Activated CD4-positive, alpha-beta T cell treated with anti-CD3 and anti-CD28 coated beads, Interleukin-2, amount 10 ng/mL, durations not matched to agents 24 days and 14 days (primary cell): ENCODE data around the gene RFX4. TPM values are rescaled to one million over a fixed set of nuclear protein-coding genes. Genes with fewer than 3 reads are reported as not detected.
"Not testable (repeated sequence)": the region's sequence is repeated elsewhere in the genome, so short reads cannot be mapped to it uniquely, and the experiment has no call there.

Experiments used
- DNase-seq: peaks from one replicate; pipeline ENCODE4 v3.0.0; 2022
- H3K27ac Mint-ChIP-seq: one replicate; pipeline ENCODE4 v1.8.0; 2022; ENCODE audit warnings: mild to moderate bottlenecking, mixed read lengths
- H3K27me3 Mint-ChIP-seq: one replicate; pipeline ENCODE4 v1.8.0; 2022; ENCODE audit warnings: mixed read lengths
- H3K36me3 Mint-ChIP-seq: one replicate; pipeline ENCODE4 v1.8.0; 2022; ENCODE audit warnings: low read depth, mild to moderate bottlenecking, mixed read lengths
- H3K4me1 Mint-ChIP-seq: one replicate; pipeline ENCODE4 v1.8.0; 2021; ENCODE audit warnings: mixed read lengths
- H3K4me3 Mint-ChIP-seq: one replicate; pipeline ENCODE4 v1.8.0; 2022; ENCODE audit warnings: mild to moderate bottlenecking, moderate library complexity, mixed read lengths
- H3K9me3 Mint-ChIP-seq: one replicate; pipeline ENCODE4 v1.8.0; 2021; ENCODE audit warnings: mixed read lengths
- intact Hi-C: fragments of 100-400 bp; cut with micrococcal nuclease; formaldehyde crosslinking; loops from one replicate; pipeline ENCODE4 v1.15.1; 2023
- total RNA-seq: library from RNA; stranded (reverse); gene quantifications from 2 replicates; pipeline ENCODE4 v1.2.3, GENCODE V29; 2022

RFX4 gene
- total RNA-seq, 1 donor from 2014 or later = not detected

DNA sequence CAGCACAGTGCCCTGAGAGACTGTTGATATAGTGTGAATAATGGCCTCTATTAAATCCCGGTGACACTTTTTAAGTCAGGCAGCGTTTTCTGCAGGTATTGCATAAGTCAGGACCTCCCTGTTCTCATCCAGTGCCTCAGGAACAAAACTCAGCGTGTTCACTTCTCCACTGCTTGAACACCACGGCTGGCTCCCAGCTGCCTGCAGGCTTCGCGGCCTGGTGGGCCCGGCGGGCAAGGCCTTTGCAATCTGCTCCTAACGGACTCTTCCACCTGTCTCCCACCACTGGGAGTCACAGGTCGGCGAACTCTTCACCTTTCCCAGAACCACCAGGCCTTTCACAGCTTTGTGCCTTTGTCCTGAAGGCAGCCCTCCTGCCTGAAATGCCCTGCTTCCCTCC lies 18.7 kb downstream of the RFX4 start:
- DNase-seq = no peak
- H3K36me3 Mint-ChIP-seq = no peaks in the 10 kb centered on the region
- H3K27me3 Mint-ChIP-seq = peaks cover 9% of the 10 kb centered on the region
- H3K4me1 Mint-ChIP-seq = no peaks in the 10 kb centered on the region
- H3K27ac Mint-ChIP-seq = no peak overlapping the region
- intact Hi-C loops = no loop called here
- H3K4me3 Mint-ChIP-seq = no peak overlapping the region
- no peaks in the 10 kb centered on the region for H3K9me3 Mint-ChIP-seq

GRCh38 chr12:106602076-106602475 lies 19.3 kb downstream of the RFX4 start:
- Mint-ChIP-seq H3K9me3 (no peaks in the 10 kb centered on the region), H3K4me1 (no peaks in the 10 kb centered on the region), H3K4me3 (no peak overlapping the region), H3K27ac (no peak overlapping the region), H3K27me3 (peaks cover 6% of the 10 kb centered on the region), H3K36me3 (no peaks in the 10 kb centered on the region)
- intact Hi-C loops = no loop called here
- DNase-seq = no peak

GRCh38 chr12:106605254-106605653 lies 22.4 kb downstream of the RFX4 start:
- H3K27ac Mint-ChIP-seq = no peak overlapping the region
- H3K9me3 Mint-ChIP-seq = peaks cover 8% of the 10 kb centered on the region
- H3K4me3 Mint-ChIP-seq = no peak overlapping the region
- no peaks in the 10 kb centered on the region for H3K4me1 Mint-ChIP-seq
- DNase-seq = no peak
- intact Hi-C loops = no loop called here
- no peaks in the 10 kb centered on the region for H3K36me3 Mint-ChIP-seq
- H3K27me3 Mint-ChIP-seq = peaks cover 2% of the 10 kb centered on the region

- H3K36me3 Mint-ChIP-seq, H3K4me1 Mint-ChIP-seq, DNase-seq, H3K9me3 Mint-ChIP-seq, H3K27ac Mint-ChIP-seq, H3K4me3 Mint-ChIP-seq, intact Hi-C loops: not testable (repeated sequence)
- H3K27me3 Mint-ChIP-seq = peaks cover 12% of the 10 kb centered on the region
Measured at GRCh38 chr12:106620588-106620987, 37.8 kb downstream of the RFX4 start.

- no peaks in the 10 kb centered on the region for H3K4me1 Mint-ChIP-seq
- H3K27ac Mint-ChIP-seq = no peak overlapping the region
- peaks cover 8% of the 10 kb centered on the region for H3K9me3 Mint-ChIP-seq
- DNase-seq = no peak
- no peak overlapping the region for H3K4me3 Mint-ChIP-seq
- no peaks in the 10 kb centered on the region for H3K27me3 Mint-ChIP-seq
- no peaks in the 10 kb centered on the region for H3K36me3 Mint-ChIP-seq
- intact Hi-C loops = no loop called here
Measured at GRCh38 chr12:106625976-106626375, 43.2 kb downstream of the RFX4 start.

DNA sequence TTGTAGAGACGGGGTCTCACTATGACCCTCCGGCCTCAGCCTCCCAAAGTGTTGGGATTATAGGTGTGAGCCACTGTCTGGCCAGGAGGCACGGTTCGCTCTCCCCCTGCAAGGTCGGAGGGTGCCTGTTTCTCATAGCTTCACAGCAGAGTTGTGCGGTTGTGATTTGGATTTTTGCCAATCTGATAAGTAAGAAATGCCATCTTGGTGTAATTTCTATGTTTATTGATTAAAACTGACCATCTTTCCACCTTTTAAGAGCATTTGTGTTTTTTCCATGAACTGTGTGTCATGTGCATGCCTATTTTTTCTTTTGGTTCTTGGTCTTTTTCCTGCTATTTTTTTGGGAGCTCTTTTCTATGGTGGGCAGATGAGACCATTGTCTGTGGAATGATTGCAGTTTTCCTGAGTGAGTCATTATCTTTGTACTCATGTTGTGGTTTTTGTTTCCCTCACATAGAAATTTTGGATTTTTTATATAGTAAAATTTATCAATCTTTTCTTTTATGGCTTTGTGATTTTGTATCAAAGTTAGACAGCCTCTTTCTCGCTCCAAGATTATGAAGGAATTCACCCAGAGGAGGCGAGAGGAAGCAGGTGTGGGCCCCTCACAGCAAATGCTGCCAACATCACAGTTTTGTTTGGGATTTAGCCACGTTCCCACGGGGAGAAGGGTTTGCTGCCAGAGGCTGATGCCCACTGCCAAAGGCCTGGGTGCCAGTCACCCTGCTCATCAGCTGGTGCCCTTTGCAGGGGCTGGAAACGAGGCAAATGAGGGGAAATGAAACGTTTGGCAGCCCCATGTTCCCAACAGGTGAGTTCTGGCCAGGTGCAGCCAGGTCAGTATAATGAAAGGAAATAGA lies 47.2 kb downstream of the RFX4 start:
- Mint-ChIP-seq H3K27ac (no peak overlapping the region), H3K9me3 (no peaks in the 10 kb centered on the region), H3K27me3 (peaks cover 3% of the 10 kb centered on the region), H3K36me3 (no peaks in the 10 kb centered on the region), H3K4me3 (no peak overlapping the region), H3K4me1 (no peaks in the 10 kb centered on the region)
- no peak for DNase-seq
- intact Hi-C loops = no loop called here

DNA sequence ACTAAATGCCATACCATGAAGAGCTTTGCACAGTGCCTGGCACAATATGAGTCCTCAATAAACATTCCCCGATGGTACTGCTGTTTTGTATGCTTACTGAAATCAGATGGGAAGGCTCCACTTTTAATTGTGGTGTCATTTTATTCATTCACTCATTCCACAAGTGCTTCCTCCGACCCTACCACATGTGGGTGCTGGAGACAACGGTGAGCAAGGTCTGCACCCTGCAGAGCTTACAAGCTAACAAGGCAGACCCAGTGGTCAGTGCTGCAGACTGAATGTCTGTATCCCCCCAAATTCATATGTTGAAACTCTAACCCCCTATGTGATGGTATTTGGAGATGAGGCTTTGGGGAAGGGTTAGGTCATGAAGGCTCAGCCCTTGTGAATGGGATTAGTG lies 48.3 kb downstream of the RFX4 start:
- no peaks in the 10 kb centered on the region for H3K36me3 Mint-ChIP-seq
- no peak for DNase-seq
- H3K27me3 Mint-ChIP-seq = peaks cover 3% of the 10 kb centered on the region
- H3K4me1 Mint-ChIP-seq = no peaks in the 10 kb centered on the region
- H3K9me3 Mint-ChIP-seq = no peaks in the 10 kb centered on the region
- H3K4me3 Mint-ChIP-seq = no peak overlapping the region
- intact Hi-C loops = no loop called here
- no peak overlapping the region for H3K27ac Mint-ChIP-seq

DNA sequence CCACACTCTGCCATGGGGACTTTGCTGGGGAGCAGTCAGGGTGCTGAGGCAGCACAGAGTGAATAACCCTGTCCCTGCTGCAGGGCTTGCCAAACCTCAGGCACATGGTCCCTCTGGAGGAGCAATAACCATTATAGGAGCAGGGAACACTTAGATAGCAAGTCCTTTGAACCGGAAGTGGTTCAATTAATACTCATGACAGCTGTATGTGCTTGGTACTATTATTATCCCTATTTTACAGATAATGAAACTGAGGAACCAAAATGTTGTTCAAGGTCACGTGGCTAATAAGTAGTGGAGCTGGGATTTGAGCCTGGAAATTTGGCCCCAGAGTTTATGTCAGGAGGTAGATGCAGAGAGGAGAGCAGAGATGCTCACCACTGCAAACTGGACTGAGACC lies 49.0 kb downstream of the RFX4 start:
- H3K36me3 Mint-ChIP-seq = no peaks in the 10 kb centered on the region
- H3K4me1 Mint-ChIP-seq = no peaks in the 10 kb centered on the region
- H3K27me3 Mint-ChIP-seq = peaks cover 6% of the 10 kb centered on the region
- H3K27ac Mint-ChIP-seq = no peak overlapping the region
- no peak overlapping the region for H3K4me3 Mint-ChIP-seq
- DNase-seq = no peak
- no peaks in the 10 kb centered on the region for H3K9me3 Mint-ChIP-seq
- intact Hi-C loops = no loop called here

- H3K27me3 Mint-ChIP-seq = peaks cover 7% of the 10 kb centered on the region
- intact Hi-C loops = no loop called here
- no peaks in the 10 kb centered on the region for H3K36me3 Mint-ChIP-seq
- H3K27ac Mint-ChIP-seq = no peak overlapping the region
- H3K9me3 Mint-ChIP-seq = no peaks in the 10 kb centered on the region
- DNase-seq = no peak
- no peaks in the 10 kb centered on the region for H3K4me1 Mint-ChIP-seq
- H3K4me3 Mint-ChIP-seq = no peak overlapping the region
Measured at GRCh38 chr12:106632797-106633450, 50.1 kb downstream of the RFX4 start.

GRCh38 chr12:106633451-106633823 lies 50.6 kb downstream of the RFX4 start:
- Mint-ChIP-seq H3K27me3 (peaks cover 7% of the 10 kb centered on the region), H3K4me1 (no peaks in the 10 kb centered on the region), H3K27ac (no peak overlapping the region), H3K4me3 (no peak overlapping the region), H3K9me3 (no peaks in the 10 kb centered on the region), H3K36me3 (no peaks in the 10 kb centered on the region)
- intact Hi-C loops = no loop called here
- DNase-seq = no peak

DNA sequence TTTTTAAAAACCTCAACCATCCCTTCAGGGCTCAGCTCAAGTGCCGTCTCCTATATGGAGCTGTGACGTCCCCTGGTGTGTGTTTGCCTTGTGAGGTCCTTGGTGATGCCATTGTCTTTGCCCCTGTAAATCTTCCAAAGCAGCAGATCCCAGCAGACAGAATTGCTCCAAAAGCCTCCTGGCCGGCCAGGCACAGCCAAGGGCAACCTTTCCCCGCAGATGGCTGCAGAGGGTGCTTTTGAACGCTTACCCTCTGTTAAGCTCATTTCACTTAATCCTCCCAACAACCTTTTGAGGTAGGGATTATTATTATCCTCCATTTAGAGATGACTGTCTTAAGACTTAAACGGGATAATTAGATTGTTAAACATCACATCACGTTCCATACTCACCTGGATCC lies 51.4 kb downstream of the RFX4 start:
- Mint-ChIP-seq H3K4me1 (no peaks in the 10 kb centered on the region), H3K9me3 (no peaks in the 10 kb centered on the region), H3K4me3 (no peak overlapping the region), H3K27ac (no peak overlapping the region), H3K27me3 (peaks cover 7% of the 10 kb centered on the region), H3K36me3 (no peaks in the 10 kb centered on the region)
- intact Hi-C loops = no loop called here
- no peak for DNase-seq

DNA sequence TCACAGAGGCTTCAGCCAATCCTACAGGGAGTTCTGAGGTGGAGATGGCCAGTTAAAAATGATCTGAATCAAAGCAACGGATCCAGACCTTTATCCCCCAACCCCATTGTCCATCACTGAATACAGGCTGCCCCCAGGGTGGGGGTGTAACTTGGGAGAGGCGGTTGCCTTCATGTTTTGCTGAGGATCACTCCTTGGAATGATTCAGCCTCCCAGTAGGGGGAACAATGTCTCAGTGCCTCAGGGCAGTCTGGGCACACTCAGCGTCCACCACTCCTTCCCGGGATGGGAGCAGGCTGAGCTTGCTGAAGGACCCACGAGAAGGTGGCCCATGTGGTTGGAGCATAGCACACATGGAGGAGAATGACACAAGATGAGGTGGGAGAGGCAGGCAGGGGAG lies 60.2 kb downstream of the RFX4 start:
- Mint-ChIP-seq H3K4me1 (no peaks in the 10 kb centered on the region), H3K4me3 (no peak overlapping the region), H3K27me3 (peaks cover 11% of the 10 kb centered on the region), H3K9me3 (no peaks in the 10 kb centered on the region), H3K36me3 (no peaks in the 10 kb centered on the region), H3K27ac (no peak overlapping the region)
- intact Hi-C loops = no loop called here
- DNase-seq = no peak

DNA sequence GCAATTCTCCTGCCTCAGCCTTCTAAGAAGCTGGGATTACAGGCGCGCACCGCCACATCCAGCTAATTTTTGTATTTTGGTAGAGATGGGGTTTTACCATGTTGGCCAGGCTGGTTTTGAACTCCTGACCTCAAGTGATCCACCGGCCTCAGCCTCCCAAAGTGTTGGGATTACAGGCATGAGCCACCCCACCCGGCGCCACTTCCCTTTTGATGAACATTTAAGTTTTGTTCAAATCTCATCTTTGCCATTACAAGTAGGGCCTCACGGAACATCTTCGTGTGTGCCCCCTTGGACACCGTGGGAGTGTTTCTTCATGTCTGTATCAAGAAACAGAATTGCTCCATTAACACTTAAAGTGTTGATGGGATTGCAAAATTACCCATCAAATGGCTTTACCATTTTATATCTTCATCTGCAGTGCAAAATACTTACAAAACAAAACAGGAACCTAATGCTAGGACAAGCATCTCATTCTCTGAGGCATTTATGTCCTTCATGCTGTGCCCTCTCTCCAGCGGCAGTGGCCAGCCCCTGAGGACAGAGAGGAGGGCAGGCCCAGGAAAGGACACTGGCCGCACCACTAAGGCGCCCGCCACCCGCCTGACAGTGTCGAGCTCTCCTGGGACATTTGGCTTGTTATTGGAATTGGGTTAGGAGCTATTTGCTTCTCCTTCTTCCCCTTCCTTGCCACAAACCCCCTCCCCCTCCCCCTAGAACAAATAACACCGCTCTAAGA lies 61.7 kb downstream of the RFX4 start:
- H3K4me1 Mint-ChIP-seq = no peaks in the 10 kb centered on the region
- H3K4me3 Mint-ChIP-seq = no peak overlapping the region
- no peaks in the 10 kb centered on the region for H3K9me3 Mint-ChIP-seq
- H3K36me3 Mint-ChIP-seq = no peaks in the 10 kb centered on the region
- DNase-seq = no peak
- peaks cover 9% of the 10 kb centered on the region for H3K27me3 Mint-ChIP-seq
- H3K27ac Mint-ChIP-seq = no peak overlapping the region
- intact Hi-C loops = no loop called here

DNA sequence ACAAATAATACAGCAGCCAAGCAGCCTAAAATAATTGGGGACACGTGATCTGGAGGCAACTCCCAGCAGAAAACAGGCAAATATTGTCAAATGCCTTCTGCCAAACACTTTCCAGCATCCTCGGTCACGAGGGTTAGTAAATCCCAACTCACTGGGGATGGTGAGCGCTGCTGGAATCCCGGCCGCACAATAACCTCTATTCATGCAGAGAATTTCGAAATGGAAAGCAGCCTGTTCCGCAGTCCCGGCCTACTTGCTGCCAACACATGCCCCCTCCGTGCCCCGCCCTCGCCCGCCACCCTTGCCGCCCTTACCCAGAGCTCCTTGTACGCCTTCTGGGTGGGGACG lies 62.2 kb downstream of the RFX4 start:
- no peaks in the 10 kb centered on the region for H3K9me3 Mint-ChIP-seq
- no peak for DNase-seq
- no peak overlapping the region for H3K27ac Mint-ChIP-seq
- H3K27me3 Mint-ChIP-seq = peaks cover 6% of the 10 kb centered on the region
- no peak overlapping the region for H3K4me3 Mint-ChIP-seq
- no peaks in the 10 kb centered on the region for H3K36me3 Mint-ChIP-seq
- H3K4me1 Mint-ChIP-seq = no peaks in the 10 kb centered on the region
- intact Hi-C loops = no loop called here
